ENCODE results near the gene TOP3A. TPM values are rescaled to one million over a fixed set of nuclear protein-coding genes. Genes with fewer than 3 reads are reported as not detected.

The TOP3A gene
- total RNA-seq, 2 donors from 2014 or later = 12.3 to 18.1 TPM

GRCh38 chr17:18224387-18225120 is 90.2 kb downstream of the TOP3A start:
- ATAC-seq = peak; percentile 29 to 45
- peak; percentile 61 for DNase-seq
- intact Hi-C loops (cut with DNase I) = loop anchor here in 1 of 2 donors (10.0 kb wide), 1 partner anchor 90 kb away; the partner anchor contains the start of genes SMCR8 and TOP3A

- ATAC-seq (no peak), DNase-seq (peak; percentile 23)
- intact Hi-C loops (cut with DNase I) = loop anchor here in 1 of 2 donors (10.0 kb wide), 1 partner anchor 91 kb away; the partner anchor contains the start of genes SMCR8 and TOP3A
These were observed 90.8 kb downstream of the TOP3A start for GRCh38 chr17:18224053-18224386.

Small RNA genes lying within 50 kb of the gene (microRNA-seq; reads per million reads assigned to microRNA genes)
- gene MIR6778 = 0 to 0.20 reads per million in 2 donors

Other genes starting within 250 kb of the TOP3A start
- gene DRG2, start 227.0 kb downstream of the TOP3A start, total RNA-seq = 10 to 100 TPM; 17.8 to 22.2 TPM
- gene MYO15A, start 206.2 kb downstream of the TOP3A start, total RNA-seq = 1 to 10 TPM in 1 of 2 donors, under 1 TPM in 1; 0.71 to 1.1 TPM
- 100 to 1,000 TPM; 137 to 169 TPM for gene ALKBH5, start 131.2 kb downstream of the TOP3A start, total RNA-seq
- gene LLGL1, start 89.4 kb downstream of the TOP3A start, total RNA-seq = 10 to 100 TPM; 10.9 to 11.0 TPM
- 100 to 1,000 TPM; 204 to 211 TPM for gene FLII, start 56.3 kb downstream of the TOP3A start, total RNA-seq
- gene MIEF2, start 54.3 kb downstream of the TOP3A start, total RNA-seq = 10 to 100 TPM; 16.2 to 16.8 TPM
- 10 to 100 TPM; 11.8 to 12.0 TPM for gene SMCR8, start 299 bp upstream of the TOP3A start, total RNA-seq
- 10 to 100 TPM; 13.8 to 34.3 TPM for gene SHMT1, start 48.6 kb upstream of the TOP3A start, total RNA-seq
- gene EVPLL, start 62.8 kb upstream of the TOP3A start, total RNA-seq = not detected
- not detected for gene LGALS9C, start 161.8 kb upstream of the TOP3A start, total RNA-seq

All from left cardiac atrium (tissue), 4 donors.